ENCODE measurements around the gene TCP10L. TPM values are rescaled to one million over a fixed set of nuclear protein-coding genes. Genes with fewer than 3 reads are reported as not detected.
"Not testable (repeated sequence)": the region's sequence is repeated elsewhere in the genome, so short reads cannot be mapped to it uniquely, and the experiment has no call there.

Gene TCP10L
- total and polyA plus RNA-seq, 2 donors = 1.0 to 2.5 TPM

- H3K27me3 ChIP-seq (ENCODE audit: control insufficient read depth in 2 of 2, insufficient read depth in 1 of 2, low read length in 1 of 2) = no peaks in the 10 kb centered on the region
- 16% methylated on average over 1 of the region's 1 CpG for WGBS
- H3K4me3 ChIP-seq (ENCODE audit: low read length in 2 of 2) = no peak overlapping the region
- no peak for DNase-seq (ENCODE audit: low read depth in 6 of 9, low spot score in 9 of 9)
- H3K4me1 ChIP-seq (ENCODE audit: control insufficient read depth in 2 of 2, insufficient read depth in 2 of 2, low read length in 2 of 2) = no peaks in the 10 kb centered on the region
- no peak overlapping the region for H3K27ac ChIP-seq (ENCODE audit: low read depth in 1 of 2, low read length in 1 of 2)
- H3K9me3 ChIP-seq (ENCODE audit: control insufficient read depth in 2 of 2, insufficient read depth in 1 of 2, low read length in 1 of 2) = no peaks in the 10 kb centered on the region
- H3K36me3 ChIP-seq (ENCODE audit: control insufficient read depth in 2 of 2, insufficient read depth in 2 of 2, low read length in 1 of 2) = no peaks in the 10 kb centered on the region
Measured at GRCh38 chr21:32549440-32549839, 35.9 kb downstream of the TCP10L start.

- no peak for DNase-seq (ENCODE audit: low read depth in 6 of 9, low spot score in 9 of 9)
- Histone ChIP-seq H3K27me3 (ENCODE audit: control insufficient read depth in 2 of 2, insufficient read depth in 1 of 2, low read length in 1 of 2) (no peaks in the 10 kb centered on the region), H3K9me3 (ENCODE audit: control insufficient read depth in 2 of 2, insufficient read depth in 1 of 2, low read length in 1 of 2) (no peaks in the 10 kb centered on the region), H3K27ac (ENCODE audit: low read depth in 1 of 2, low read length in 1 of 2) (no peak overlapping the region), H3K4me3 (ENCODE audit: low read length in 2 of 2) (no peak overlapping the region), H3K36me3 (ENCODE audit: control insufficient read depth in 2 of 2, insufficient read depth in 2 of 2, low read length in 1 of 2) (no peaks in the 10 kb centered on the region), H3K4me1 (ENCODE audit: control insufficient read depth in 2 of 2, insufficient read depth in 2 of 2, low read length in 2 of 2) (no peaks in the 10 kb centered on the region)
- WGBS = 77% methylated on average over 8 of the region's 8 CpGs
Measured at GRCh38 chr21:32548978-32549377, 36.3 kb downstream of the TCP10L start.

GRCh38 chr21:32547018-32547417, 38.3 kb downstream of the TCP10L start:
- Histone ChIP-seq H3K27ac (ENCODE audit: low read depth in 1 of 2, low read length in 1 of 2) (no peak overlapping the region), H3K9me3 (ENCODE audit: control insufficient read depth in 2 of 2, insufficient read depth in 1 of 2, low read length in 1 of 2) (no peaks in the 10 kb centered on the region)

GRCh38 chr21:32545948-32546441, 39.3 kb downstream of the TCP10L start:
- Histone ChIP-seq H3K27ac (ENCODE audit: low read depth in 1 of 2, low read length in 1 of 2) (no peak overlapping the region), H3K4me1 (ENCODE audit: control insufficient read depth in 2 of 2, insufficient read depth in 2 of 2, low read length in 2 of 2) (no peaks in the 10 kb centered on the region), H3K36me3 (ENCODE audit: control insufficient read depth in 2 of 2, insufficient read depth in 2 of 2, low read length in 1 of 2) (no peaks in the 10 kb centered on the region), H3K27me3 (ENCODE audit: control insufficient read depth in 2 of 2, insufficient read depth in 1 of 2, low read length in 1 of 2) (no peaks in the 10 kb centered on the region), H3K9me3 (ENCODE audit: control insufficient read depth in 2 of 2, insufficient read depth in 1 of 2, low read length in 1 of 2) (no peaks in the 10 kb centered on the region), H3K4me3 (ENCODE audit: low read length in 2 of 2) (no peak overlapping the region)
- WGBS = 89% methylated on average over 6 of the region's 6 CpGs
- no peak for DNase-seq (ENCODE audit: low read depth in 6 of 9, low spot score in 9 of 9)

More at GRCh38 chr21:32547018-32547417, 38.3 kb downstream of the TCP10L start:
- no peaks in the 10 kb centered on the region for H3K27me3 ChIP-seq (ENCODE audit: control insufficient read depth in 2 of 2, insufficient read depth in 1 of 2, low read length in 1 of 2)
- no peak for DNase-seq (ENCODE audit: low read depth in 6 of 9, low spot score in 9 of 9)
- no peak overlapping the region for H3K4me3 ChIP-seq (ENCODE audit: low read length in 2 of 2)
- no peaks in the 10 kb centered on the region for H3K36me3 ChIP-seq (ENCODE audit: control insufficient read depth in 2 of 2, insufficient read depth in 2 of 2, low read length in 1 of 2)
- no peaks in the 10 kb centered on the region for H3K4me1 ChIP-seq (ENCODE audit: control insufficient read depth in 2 of 2, insufficient read depth in 2 of 2, low read length in 2 of 2)
- WGBS = 95% methylated on average over 4 of the region's 4 CpGs

GRCh38 chr21:32544697-32545096, 40.6 kb downstream of the TCP10L start:
- no peaks in the 10 kb centered on the region for H3K36me3 ChIP-seq (ENCODE audit: control insufficient read depth in 2 of 2, insufficient read depth in 2 of 2, low read length in 1 of 2)
- H3K4me1 ChIP-seq (ENCODE audit: control insufficient read depth in 2 of 2, insufficient read depth in 2 of 2, low read length in 2 of 2) = no peaks in the 10 kb centered on the region
- 97% methylated on average over 4 of the region's 4 CpGs for WGBS
- no peaks in the 10 kb centered on the region for H3K9me3 ChIP-seq (ENCODE audit: control insufficient read depth in 2 of 2, insufficient read depth in 1 of 2, low read length in 1 of 2)
- no peak overlapping the region for H3K27ac ChIP-seq (ENCODE audit: low read depth in 1 of 2, low read length in 1 of 2)
- DNase-seq (ENCODE audit: low read depth in 6 of 9, low spot score in 9 of 9) = no peak
- H3K4me3 ChIP-seq (ENCODE audit: low read length in 2 of 2) = no peak overlapping the region
- no peaks in the 10 kb centered on the region for H3K27me3 ChIP-seq (ENCODE audit: control insufficient read depth in 2 of 2, insufficient read depth in 1 of 2, low read length in 1 of 2)

- H3K36me3 ChIP-seq (ENCODE audit: control insufficient read depth in 2 of 2, insufficient read depth in 2 of 2, low read length in 1 of 2) = no peaks in the 10 kb centered on the region
- no peaks in the 10 kb centered on the region for H3K27me3 ChIP-seq (ENCODE audit: control insufficient read depth in 2 of 2, insufficient read depth in 1 of 2, low read length in 1 of 2)
- 82% methylated on average over 3 of the region's 3 CpGs for WGBS
- H3K4me1 ChIP-seq (ENCODE audit: control insufficient read depth in 2 of 2, insufficient read depth in 2 of 2, low read length in 2 of 2) = no peaks in the 10 kb centered on the region
- H3K4me3 ChIP-seq (ENCODE audit: low read length in 2 of 2) = no peak overlapping the region
- H3K9me3 ChIP-seq (ENCODE audit: control insufficient read depth in 2 of 2, insufficient read depth in 1 of 2, low read length in 1 of 2) = no peaks in the 10 kb centered on the region
- H3K27ac ChIP-seq (ENCODE audit: low read depth in 1 of 2, low read length in 1 of 2) = no peak overlapping the region
- no peak for DNase-seq (ENCODE audit: low read depth in 6 of 9, low spot score in 9 of 9)
Measured at GRCh38 chr21:32543975-32544374, 41.3 kb downstream of the TCP10L start.

GRCh38 chr21:32543056-32543455, 42.3 kb downstream of the TCP10L start:
- not testable (repeated sequence) for DNase-seq (ENCODE audit: low read depth in 6 of 9, low spot score in 9 of 9)

GRCh38 chr21:32539378-32539777, 45.9 kb downstream of the TCP10L start:
- DNase-seq (ENCODE audit: low read depth in 6 of 9, low spot score in 9 of 9) = no peak
- Histone ChIP-seq H3K9me3 (ENCODE audit: control insufficient read depth in 2 of 2, insufficient read depth in 1 of 2, low read length in 1 of 2) (no peaks in the 10 kb centered on the region), H3K36me3 (ENCODE audit: control insufficient read depth in 2 of 2, insufficient read depth in 2 of 2, low read length in 1 of 2) (no peaks in the 10 kb centered on the region), H3K27ac (ENCODE audit: low read depth in 1 of 2, low read length in 1 of 2) (no peak overlapping the region), H3K27me3 (ENCODE audit: control insufficient read depth in 2 of 2, insufficient read depth in 1 of 2, low read length in 1 of 2) (no peaks in the 10 kb centered on the region), H3K4me1 (ENCODE audit: control insufficient read depth in 2 of 2, insufficient read depth in 2 of 2, low read length in 2 of 2) (peaks cover 0 to 2% of the 10 kb centered on the region in 2 donors), H3K4me3 (ENCODE audit: low read length in 2 of 2) (no peak overlapping the region)
- 94% methylated on average over 6 of the region's 6 CpGs for WGBS

More at GRCh38 chr21:32543056-32543455, 42.3 kb downstream of the TCP10L start:
- H3K36me3 ChIP-seq (ENCODE audit: control insufficient read depth in 2 of 2, insufficient read depth in 2 of 2, low read length in 1 of 2); H3K4me3 ChIP-seq (ENCODE audit: low read length in 2 of 2); H3K9me3 ChIP-seq (ENCODE audit: control insufficient read depth in 2 of 2, insufficient read depth in 1 of 2, low read length in 1 of 2); H3K27me3 ChIP-seq (ENCODE audit: control insufficient read depth in 2 of 2, insufficient read depth in 1 of 2, low read length in 1 of 2); H3K27ac ChIP-seq (ENCODE audit: low read depth in 1 of 2, low read length in 1 of 2); H3K4me1 ChIP-seq (ENCODE audit: control insufficient read depth in 2 of 2, insufficient read depth in 2 of 2, low read length in 2 of 2): not testable (repeated sequence)
- WGBS = 90% methylated on average over 2 of the region's 2 CpGs

- WGBS = 78% methylated on average over 11 of the region's 11 CpGs
- H3K9me3 ChIP-seq (ENCODE audit: control insufficient read depth in 2 of 2, insufficient read depth in 1 of 2, low read length in 1 of 2) = no peaks in the 10 kb centered on the region
- no peaks in the 10 kb centered on the region for H3K27me3 ChIP-seq (ENCODE audit: control insufficient read depth in 2 of 2, insufficient read depth in 1 of 2, low read length in 1 of 2)
- no peak overlapping the region for H3K4me3 ChIP-seq (ENCODE audit: low read length in 2 of 2)
- DNase-seq (ENCODE audit: low read depth in 6 of 9, low spot score in 9 of 9) = peak in 6 of 9 donors; percentile 26 to 66 (median 30)
- peaks cover 0 to 2% of the 10 kb centered on the region in 2 donors for H3K4me1 ChIP-seq (ENCODE audit: control insufficient read depth in 2 of 2, insufficient read depth in 2 of 2, low read length in 2 of 2)
- H3K36me3 ChIP-seq (ENCODE audit: control insufficient read depth in 2 of 2, insufficient read depth in 2 of 2, low read length in 1 of 2) = peaks cover 0 to 4% of the 10 kb centered on the region in 2 donors
- H3K27ac ChIP-seq (ENCODE audit: low read depth in 1 of 2, low read length in 1 of 2) = no peak overlapping the region
Measured at GRCh38 chr21:32538147-32538792, 47.1 kb downstream of the TCP10L start.
